ENCODE measurements around the gene TNNT2.

Gene TNNT2

DNA sequence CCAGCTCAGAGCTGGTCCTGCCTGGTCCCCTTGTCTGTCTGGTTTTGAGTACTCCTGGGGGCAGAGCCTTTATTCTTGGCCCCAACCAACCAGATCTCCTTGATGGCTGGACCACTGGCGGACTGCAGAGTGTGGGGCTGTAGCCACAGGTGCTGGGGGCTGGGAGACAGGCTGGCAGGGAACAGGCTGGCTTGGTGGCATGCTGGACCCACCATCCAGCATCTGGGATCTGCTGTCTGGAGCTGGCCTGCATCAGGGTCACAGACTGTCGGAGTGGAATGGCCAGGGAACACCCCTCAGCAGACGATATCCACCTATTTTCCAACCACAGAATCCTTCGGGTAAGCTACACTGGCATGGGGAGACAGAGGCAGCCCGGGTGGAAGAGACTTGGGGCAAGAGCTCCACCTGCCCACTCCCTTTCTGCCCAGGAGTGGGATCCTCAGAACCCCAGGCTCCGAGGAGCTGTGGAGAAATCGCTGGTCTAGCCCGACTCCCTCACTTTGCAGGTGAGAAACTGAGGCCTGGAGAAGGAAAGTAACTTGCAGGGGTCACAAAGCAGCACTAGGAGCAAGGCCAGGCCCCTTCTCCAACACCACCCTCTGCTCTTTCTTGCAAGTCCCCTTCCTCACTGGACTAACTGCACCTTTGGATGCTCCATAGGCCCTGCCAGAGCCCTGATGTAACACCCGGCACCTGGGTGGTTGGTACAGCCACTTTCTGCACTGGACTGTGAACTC, 40.6 kb downstream of the TNNT2 start:
- in situ Hi-C loops (cut with HindIII; ENCODE audit: low sequenced_read_pairs) = no loop called here

DNA sequence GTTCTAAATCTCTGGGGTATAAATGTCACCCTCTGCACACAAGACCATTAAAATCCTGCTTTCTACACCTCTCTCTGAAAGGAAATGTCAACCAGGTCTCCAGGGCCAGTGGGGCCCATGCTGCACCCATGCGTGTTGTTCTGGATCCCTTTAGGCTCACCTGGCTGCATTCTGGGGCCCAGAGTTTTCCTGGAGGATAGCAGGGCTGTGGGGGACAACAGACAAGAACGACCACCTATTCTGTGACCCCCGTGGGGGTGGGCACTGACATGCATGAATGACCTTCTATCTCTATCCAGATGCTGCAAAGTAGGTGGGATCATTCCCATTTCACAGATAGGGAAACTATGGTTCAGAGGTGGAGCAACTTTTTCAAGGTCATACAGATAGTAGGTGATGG, 41.6 kb downstream of the TNNT2 start:
- in situ Hi-C loops (cut with HindIII; ENCODE audit: low sequenced_read_pairs) = no loop called here

DNA sequence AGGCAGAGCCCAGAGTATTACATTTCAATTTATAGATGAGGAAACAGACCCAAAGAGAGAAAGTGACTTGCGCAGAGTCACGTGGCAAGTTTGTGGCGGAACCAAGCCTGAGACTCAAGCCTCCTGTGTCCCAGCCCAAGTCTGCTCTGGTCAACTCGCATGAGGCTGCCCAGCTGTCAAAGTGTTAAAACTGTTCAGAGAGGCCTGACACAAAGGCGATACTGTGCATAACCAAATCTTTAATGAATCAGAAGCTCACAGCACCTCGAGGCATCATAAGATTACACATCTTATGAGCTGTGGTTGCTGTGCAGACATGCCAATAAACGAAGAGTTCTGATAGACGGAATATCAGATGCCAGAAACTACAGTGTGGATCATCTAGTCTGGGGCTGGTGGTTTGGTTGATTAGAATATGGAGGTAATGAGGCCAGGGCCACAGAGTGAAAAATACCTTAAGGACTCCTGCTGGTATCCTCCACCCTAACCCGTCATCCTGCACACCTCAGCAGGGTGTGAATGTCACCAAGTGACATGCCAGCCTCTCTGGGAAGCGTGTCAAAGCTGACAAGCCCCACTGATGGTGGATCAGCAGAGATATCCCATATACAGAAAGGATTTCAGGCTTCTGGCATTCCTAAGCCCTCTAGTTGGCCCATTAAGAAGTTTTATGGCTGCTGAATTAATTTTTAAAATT, 42.2 kb downstream of the TNNT2 start:
- in situ Hi-C loops (cut with HindIII; ENCODE audit: low sequenced_read_pairs) = no loop called here

DNA sequence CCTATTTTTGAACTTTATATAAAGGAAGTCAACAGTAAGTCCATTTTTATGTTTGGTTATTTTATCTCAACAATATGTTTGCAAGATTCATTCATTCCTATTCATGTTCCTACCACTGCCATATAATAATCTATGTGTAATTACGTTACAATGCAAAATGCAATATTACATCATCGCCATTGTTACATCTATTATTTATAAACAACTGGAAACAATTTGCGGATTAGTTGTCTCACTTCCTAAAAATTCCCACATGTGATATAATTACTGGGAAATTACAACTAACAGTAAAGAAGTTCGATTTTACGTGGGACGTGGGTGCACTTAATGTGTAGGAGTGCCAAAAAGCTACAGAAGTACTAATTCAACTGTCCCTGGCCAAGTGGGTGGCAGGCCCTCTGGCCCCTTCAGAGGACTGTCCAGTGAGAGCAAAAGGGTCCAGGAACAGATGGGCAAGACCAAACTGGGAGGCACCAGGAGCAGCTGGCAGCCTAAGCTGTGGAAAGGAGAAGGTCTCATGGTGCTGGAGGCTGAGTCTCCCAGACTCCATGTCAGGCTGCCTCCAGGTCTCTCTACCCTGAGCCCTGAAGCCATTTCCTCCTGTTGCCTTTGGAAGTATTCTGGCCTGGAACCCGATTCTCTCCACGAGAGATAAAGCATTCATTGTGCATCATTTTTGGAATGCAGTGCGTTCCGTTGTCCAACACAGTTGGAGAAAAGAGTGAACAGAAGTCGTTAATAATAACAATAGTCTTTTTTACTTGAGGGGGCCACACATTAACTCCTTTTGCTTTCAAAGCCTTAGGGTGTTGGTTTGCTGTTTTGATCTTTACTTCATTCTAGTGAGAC, 42.9 kb downstream of the TNNT2 start:
- in situ Hi-C loops (cut with HindIII; ENCODE audit: low sequenced_read_pairs) = no loop called here

DNA sequence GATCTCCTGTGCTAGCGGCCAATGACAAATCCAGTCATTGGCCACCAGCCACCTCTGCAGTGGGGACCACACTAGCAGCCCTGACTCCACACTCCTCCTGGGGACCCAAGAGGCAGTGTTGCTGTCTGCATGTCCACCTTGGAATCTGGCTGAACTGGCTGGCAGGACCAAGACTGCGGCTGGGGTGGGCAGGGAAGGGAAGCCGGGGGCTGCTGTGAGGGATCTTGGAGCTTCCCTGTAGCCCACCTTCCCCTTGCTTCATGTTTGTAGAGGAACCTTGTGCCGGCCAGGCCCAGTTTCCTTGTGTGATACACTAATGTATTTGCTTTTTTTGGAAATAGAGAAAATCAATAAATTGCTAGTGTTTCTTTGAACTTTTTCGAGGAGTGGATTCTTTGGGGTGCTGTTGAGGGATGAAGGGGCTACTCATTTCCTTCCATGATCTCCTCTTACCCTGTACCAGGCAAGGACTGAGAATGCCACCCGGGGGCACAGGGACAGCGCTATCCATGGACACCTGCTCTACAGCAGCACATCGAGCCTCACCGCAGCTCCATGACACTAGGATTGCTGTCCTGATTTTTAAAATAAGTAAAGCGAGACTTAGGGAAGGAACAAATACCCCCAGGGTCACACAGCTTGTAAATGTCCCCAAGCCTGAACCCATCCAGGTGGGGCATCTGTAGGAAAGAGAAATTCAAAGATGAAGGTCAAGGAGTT, 44.7 kb downstream of the TNNT2 start:
- in situ Hi-C loops (cut with HindIII; ENCODE audit: low sequenced_read_pairs) = no loop called here

DNA sequence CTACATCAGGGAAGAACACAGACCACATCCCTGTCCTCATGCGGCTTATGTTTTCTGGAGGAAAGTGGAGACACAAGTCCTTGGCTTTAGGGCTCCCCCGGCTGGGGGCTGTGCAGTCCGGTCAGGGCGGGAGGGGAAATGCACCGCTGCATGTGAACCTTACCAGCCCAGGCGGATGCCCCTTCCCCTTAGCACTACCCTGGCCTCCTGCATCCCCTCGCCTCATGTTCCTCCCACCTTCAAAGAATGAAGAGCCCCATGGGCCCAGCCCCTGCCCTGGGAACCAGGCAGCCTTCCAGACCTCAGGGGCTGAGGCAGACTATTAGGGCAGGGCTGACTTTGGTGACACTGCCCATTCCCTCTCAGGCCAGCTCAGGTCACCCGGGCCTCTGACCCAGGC, 45.5 kb downstream of the TNNT2 start:
- in situ Hi-C loops (cut with HindIII; ENCODE audit: low sequenced_read_pairs) = no loop called here

DNA sequence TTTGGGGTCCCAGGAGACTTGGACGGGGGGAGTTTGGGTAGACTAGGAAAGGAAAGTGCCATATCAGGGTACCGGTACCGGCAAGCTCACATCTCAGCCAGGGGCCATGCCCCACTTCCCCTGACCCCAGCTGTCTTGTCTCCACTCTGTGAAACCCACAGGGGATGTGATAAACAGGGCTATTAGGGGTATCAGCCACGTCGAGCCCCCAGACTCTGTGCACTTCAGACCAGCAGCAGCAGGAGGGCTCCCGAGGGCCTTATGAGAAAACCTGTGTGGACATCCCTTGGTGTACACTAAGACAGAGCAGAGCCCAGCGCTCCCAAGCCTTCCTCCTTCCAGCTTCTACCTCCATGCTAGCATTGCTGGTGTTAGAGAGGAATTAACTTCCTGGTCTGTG, 46.3 kb downstream of the TNNT2 start:
- in situ Hi-C loops (cut with HindIII; ENCODE audit: low sequenced_read_pairs) = no loop called here

DNA sequence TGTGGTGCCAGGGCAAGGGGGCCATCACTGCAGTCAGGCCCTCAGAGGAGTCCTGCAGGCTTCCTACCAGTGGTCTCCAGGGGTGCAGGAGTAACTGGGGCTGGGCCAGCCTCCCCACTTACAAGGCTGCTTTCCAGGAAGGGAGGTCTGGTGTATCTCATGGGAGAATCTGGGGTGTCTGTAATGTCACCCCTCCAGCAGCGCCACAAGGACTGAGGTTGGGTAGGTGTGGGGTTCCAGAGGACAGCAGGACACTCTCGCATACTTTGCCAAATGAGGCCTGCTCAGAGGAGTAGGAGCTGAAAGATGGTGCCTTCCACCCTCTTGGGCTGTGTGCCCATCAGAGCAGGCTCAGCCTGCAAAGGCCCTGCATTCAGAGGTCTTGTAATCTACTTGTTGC, 46.9 kb downstream of the TNNT2 start:
- in situ Hi-C loops (cut with HindIII; ENCODE audit: low sequenced_read_pairs) = no loop called here

DNA sequence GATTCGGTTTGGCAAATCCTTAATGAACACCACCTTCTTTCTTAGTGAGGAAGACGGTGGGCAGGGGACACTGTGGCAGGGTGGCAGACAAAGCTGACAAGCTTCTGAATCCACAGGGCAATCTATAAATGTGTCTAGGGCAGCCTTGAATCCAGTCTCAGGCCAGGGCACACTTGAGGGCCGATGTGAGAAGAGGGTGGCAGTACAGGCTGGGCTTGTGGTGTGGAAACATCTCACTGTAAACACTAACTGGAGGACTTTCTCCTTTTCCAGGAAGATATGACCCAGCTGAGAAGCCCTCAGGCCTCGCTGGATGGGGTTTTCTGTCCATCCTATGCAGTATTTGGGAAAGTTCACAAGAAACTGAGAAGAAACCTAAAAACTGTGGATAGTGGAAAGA, 47.7 kb downstream of the TNNT2 start:
- in situ Hi-C loops (cut with HindIII; ENCODE audit: low sequenced_read_pairs) = no loop called here

DNA sequence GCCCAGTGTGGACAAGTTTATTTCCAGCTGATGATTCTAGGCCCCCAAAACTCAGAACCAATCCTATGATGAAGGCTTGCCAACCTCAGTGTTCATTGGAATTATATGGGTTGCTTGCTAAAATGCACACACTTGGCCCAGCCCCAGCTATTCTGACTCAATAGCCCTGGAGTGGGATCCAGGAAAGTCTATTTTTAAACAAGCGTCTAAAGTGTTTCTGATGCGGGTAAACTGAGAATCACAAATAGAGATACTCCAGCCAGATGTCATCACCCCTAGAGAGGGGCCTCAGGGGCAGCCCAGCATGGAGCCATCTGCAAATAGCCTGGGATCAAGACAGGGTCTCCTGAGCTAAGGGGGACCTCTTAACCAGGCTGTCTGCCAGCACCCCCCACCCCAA, 48.2 kb downstream of the TNNT2 start:
- in situ Hi-C loops (cut with HindIII; ENCODE audit: low sequenced_read_pairs) = no loop called here

DNA sequence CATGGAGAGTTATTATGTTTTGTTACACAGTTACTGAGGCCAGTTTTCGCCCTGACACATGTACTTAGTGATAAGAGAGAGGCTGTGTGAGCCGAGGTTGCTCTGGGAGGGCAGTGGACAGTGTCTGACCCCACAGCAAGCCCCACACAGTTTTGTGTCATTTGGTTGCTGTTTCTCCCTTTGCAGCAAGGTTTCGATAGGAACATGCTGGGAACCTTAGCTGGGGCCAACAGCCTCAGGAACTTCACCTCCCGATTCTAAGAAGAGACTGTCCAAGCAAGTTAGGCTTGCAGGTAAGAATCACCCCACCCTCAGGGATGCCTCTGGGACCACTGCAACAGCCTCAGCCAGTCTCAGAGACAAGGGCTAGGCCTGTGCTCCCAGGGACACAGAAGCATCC, 48.9 kb downstream of the TNNT2 start:
- in situ Hi-C loops (cut with HindIII; ENCODE audit: low sequenced_read_pairs) = no loop called here

DNA sequence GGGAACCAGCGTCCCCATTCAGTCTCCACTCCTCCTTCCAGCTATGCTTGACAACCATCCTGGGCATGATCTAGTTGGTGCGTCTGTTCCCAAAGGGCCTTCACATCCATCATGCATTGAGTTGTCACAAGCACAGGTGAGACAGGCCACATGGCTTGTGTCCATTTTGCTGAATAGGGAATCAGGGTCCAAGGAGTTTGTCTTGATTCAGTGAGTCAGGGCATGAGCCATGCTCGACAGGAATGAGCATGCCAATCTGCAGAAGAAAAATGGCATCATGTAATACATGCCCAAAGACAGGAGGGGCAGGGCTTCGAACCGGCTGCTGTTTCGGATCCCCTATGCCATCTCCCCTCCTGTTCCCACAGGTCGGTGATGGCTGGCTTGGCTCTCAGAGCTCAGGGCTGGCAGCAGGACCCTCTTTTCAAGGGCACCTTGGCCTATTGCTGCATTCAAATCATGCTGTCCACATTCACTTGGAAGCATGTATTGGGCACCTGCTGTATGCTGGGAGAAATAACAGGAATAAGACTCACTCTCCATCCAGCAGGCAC, 49.7 kb downstream of the TNNT2 start:
- in situ Hi-C loops (cut with HindIII; ENCODE audit: low sequenced_read_pairs) = no loop called here

DNA sequence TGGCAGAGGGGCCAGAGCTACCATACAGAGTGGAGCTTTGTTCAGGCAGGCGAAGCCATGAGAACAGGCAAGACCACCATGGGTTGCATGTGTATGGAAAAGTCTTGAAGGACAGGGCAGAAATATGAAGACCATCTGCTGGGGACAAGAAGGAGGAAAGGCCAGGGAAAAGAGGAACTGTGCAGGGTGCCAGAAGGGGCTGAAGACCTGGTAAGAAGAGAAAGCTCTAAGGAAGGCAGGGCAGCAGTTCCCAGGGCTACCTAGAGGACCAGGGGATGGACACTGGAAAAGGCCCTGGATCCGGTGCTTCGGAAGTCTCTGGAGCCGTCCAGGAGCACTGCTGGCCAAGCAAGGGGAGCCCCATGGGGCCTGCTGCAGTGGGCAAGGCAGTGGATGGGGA, 50.8 kb downstream of the TNNT2 start:
- in situ Hi-C loops (cut with HindIII; ENCODE audit: low sequenced_read_pairs) = no loop called here

DNA sequence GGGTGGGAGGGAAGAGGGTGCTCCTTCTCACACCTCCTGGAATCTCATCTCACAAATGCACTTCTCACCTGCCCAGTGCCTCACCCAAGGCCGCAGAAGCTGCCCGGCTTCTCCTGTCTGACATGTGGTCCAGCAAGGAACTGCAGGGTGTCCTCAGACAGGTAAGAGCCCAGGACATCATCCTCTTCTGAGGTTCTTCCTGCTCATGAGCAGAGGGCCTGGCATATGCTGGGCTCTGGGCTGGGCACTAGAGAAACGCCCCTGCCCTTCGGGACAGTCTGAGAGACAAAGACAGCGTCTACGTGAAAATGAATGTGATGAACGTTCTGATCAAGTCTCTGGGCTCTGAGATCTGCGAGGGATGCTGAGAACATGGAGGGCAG, 51.8 kb downstream of the TNNT2 start:
- in situ Hi-C loops (cut with HindIII; ENCODE audit: low sequenced_read_pairs) = no loop called here

DNA sequence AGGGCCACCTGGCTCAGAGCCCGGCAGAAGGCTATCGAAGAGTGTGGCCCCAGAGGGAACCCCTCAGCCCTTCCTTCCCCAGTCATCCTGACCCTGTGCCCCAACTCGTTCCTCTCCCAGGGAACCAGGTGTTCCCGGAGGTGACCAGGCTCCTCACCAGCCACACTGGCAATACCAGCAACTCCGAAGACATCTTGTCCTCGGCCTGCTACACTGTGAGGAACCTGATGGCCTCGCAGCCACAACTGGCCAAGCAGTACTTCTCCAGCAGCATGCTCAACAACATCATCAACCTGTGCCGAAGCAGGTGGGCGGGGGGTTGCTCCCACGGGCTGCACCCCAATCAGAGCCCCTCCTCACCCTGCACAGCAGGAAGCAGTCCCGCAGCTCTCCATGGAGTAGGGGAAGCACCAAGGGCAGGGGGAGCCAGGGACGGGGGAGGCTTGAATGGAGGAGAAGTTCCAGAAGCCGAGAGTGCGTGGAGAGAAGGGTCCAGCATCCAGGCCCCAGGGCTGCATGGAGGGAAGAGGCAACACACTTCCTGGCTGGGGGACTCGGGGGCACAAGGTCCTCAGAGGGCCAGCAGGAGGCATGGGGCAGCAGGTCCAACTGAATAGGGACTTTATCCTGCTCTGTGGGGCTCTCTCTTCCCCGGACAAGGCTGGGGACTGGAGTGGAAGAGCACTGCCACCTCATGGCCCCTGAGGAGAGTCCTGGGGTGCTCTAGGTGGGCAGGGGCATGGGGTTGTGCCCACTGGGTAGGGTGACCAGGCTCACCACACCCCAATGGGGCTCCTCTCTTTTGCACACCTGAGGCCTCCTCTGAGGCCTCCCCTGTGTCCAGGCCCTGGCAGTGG, 52.4 kb downstream of the TNNT2 start:
- in situ Hi-C loops (cut with HindIII; ENCODE audit: low sequenced_read_pairs) = no loop called here

DNA sequence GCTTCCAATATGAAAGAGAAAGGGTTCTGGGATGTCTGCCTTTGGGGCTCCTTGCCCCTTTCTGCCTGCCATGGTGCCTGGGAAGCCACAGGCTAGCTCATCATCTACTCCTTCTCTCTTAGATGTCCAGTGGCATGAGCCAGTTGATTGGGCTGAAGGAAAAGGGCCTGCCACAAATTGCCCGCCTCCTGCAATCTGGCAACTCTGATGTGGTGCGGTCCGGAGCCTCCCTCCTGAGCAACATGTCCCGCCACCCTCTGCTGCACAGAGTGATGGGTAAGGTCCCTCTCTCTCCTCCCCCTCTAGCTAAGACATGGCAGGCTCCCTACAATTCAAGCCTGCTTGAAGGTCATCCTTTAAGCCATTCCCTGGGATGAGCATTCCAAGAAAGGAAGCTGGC, 53.2 kb downstream of the TNNT2 start:
- in situ Hi-C loops (cut with HindIII; ENCODE audit: low sequenced_read_pairs) = no loop called here

DNA sequence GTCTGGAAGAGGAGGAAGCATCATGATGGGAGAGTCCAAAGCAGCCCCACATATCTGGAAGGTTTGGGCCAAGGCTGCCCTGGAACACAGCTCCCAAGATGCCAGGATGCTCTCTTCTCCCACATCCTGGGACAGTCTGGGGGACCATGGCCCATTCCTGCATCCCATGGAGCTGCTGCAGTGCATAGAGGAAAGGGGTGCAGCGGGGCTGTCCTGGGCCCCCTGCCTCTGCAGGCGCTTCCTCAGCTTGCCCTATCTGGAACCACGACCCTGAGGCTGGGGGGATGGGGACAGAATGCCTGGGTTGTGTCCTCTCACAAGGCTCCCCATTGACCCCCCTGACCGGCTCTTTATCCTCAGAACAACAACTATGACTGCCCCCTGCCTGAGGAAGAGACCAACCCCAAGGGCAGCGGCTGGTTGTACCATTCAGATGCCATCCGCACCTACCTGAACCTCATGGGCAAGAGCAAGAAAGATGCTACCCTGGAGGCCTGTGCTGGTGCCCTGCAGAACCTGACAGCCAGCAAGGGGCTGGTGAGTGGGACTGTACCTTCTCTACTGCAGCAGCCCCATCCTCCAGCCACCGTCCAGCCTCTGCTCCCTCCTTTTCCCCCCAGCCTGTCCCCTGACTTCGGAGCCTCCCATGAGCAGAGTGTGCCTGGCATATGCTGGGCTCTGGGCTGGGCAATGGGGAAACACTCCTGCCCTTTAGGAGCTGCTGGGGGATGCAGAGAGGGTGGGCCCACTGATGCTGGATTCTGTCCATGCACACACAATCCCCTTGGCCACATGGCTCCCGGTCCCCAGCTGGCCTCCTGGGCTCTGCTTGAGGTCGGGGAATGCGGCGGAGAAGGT, 54.6 kb downstream of the TNNT2 start:
- in situ Hi-C loops (cut with HindIII; ENCODE audit: low sequenced_read_pairs) = no loop called here

DNA sequence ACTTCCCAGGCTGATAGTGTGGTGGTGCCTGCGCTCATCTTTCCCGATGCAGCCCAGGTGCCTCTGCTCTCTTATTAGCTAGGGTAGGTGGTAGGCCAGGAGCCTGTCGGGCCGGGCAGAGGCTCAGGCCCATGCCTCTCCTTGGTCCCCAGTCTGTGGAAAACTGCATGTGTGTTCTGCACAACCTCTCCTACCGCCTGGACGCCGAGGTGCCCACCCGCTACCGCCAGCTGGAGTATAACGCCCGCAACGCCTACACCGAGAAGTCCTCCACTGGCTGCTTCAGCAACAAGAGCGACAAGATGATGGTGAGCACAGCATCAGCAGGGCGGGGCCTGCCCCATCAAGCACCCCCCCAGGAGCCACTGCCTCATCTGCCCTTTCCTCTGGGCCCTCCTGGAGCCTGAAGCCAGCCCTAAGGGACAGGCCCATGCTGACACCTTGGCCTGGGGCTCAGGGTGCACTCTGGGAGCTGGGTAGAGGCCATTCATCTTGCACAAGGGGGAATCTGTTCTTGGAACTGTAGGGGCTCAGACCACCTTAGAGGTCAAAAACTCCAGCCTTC, 55.6 kb downstream of the TNNT2 start:
- in situ Hi-C loops (cut with HindIII; ENCODE audit: low sequenced_read_pairs) = no loop called here

Measured in DLD1 (cell line).